NCI-H510A (cell line): ENCODE data around the gene RBFOX2.
"Not testable (repeated sequence)": the region's sequence is repeated elsewhere in the genome, so short reads cannot be mapped to it uniquely, and the experiment has no call there.

ENCODE experiments used
- DNase-seq: peaks from one replicate; lab custom pipeline; 2025; lab: John Stamatoyannopoulos, UW

The RBFOX2 gene

DNA sequence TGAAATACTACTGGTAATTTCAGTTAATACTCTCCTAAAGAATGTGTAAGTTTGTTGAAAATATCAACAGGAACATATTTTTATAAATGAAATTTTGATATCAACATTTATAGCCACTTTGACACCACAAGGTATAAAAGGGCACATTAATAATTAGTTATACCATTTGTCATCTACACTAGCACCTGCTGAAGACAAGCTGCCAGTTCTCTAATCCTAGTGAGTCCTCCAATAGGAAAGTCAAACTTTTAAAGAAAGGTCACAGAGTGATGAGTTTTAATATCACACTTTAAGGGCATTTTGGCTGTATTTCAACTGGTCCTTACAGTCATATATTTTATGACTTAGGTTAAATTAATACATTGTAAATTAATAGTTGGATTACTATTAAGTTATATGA is 258.6 kb downstream of the RBFOX2 start:
- no peak for DNase-seq

- no peak for DNase-seq
Measured at GRCh38 chr22:35766654-35767580, 261.7 kb downstream of the RBFOX2 start.

GRCh38 chr22:35761037-35761436 is 267.6 kb downstream of the RBFOX2 start:
- no peak for DNase-seq

DNA sequence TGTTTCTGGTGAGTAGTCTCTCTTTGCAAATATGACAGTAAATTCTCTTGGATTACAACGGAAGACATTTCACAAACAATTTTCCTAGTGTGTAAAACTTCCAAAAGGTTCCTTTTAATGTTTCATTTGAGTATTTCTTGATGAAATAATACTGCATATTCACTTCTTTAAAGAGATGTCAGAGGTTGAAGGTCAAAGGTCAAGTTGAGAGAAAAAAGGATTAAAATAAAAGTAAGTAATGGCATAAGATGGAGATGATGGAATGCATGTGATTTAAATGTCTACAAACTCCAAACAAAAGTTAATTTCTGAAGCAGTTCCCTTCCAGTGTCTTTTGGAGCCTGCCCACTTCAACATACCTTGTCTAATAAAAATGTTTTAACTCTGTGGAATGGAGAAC is 270.2 kb downstream of the RBFOX2 start:
- no peak for DNase-seq

DNA sequence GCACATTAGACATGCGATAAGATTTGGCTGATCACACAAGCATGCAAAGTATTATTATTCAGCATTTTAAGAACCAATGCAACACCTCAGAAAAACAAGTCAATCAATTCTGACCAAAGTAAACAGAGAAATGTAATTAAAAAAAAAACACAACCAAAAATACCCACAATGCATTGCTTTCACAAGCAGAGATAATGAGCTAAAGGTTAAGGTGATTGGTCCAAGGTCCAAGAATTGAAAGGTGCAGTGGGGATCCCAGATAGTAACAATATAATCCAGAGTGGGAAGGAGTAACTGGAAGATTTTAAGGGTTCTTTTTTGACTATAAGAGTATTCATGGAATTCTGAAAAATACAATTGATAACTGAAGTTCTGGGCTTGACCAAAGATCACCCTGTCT is 271.9 kb downstream of the RBFOX2 start:
- no peak for DNase-seq

- no peak for DNase-seq
Measured at GRCh38 chr22:35754761-35755160, 273.9 kb downstream of the RBFOX2 start.

- no peak for DNase-seq
Measured at GRCh38 chr22:35752863-35753189, 275.8 kb downstream of the RBFOX2 start.

DNA sequence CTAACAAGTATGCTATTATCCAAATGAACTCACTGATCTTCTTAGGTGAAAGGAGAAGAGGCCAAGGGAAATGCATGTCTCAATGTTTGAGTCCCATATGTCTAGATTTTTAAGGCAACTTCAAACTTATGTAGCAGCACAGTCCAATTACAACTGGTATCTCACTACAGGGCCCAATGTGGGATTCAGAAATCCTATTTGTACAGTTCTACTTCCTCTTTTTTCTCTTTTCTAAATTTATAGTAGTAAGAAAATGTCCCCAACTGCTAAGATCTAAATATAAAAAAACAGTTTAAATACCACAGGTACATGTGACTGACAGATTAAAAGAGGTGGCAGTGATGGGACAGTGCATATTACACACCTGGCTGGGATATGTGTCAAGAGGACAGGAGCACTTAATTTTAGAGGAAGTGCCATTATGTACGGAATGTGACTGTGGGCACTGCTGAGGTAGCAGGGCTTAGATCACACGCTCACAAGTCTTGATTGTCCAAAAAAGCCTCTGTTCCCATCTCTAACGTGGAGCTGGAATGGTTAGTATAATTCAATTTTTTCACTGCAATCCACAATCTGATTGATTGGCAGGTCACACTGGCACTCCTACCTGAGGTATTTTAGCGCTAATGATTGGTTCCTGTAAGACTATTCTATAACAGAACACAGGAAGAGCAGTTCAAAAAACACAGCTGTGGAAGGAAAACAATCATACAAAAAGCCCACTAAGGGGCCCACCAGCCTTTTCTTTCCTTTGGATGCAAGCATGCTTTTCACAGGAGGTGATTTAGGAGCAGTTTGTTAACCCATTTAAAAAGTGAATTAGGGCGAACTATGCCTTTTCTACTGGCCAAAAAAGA is 276.4 kb downstream of the RBFOX2 start:
- no peak for DNase-seq

GRCh38 chr22:35749808-35750207 is 278.8 kb downstream of the RBFOX2 start:
- DNase-seq: no peak

- DNase-seq: no peak
Measured at GRCh38 chr22:35746946-35747703, 281.5 kb downstream of the RBFOX2 start.

DNA sequence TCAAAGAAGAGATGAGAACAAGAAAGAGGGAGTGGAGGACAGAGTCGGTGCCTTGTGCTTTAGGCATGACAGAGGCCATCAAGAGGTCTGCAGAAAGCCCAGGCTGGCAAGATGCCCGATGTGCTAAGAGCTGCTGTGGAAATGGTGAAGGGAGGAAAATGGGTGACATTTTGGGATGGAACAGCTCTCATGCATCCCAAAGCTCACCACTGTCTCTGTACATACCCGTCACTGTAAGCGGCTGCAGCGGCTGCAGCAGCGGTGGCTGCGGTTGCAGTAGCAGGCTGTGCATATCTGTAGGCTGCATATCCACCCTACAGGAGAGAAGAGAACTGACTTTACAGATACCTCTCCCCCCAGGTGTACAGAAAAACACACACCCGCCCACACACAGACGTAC is 282.4 kb downstream of the RBFOX2 start:
- no peak for DNase-seq

GRCh38 chr22:35743326-35743860 is 285.2 kb downstream of the RBFOX2 start:
- DNase-seq: no peak

DNA sequence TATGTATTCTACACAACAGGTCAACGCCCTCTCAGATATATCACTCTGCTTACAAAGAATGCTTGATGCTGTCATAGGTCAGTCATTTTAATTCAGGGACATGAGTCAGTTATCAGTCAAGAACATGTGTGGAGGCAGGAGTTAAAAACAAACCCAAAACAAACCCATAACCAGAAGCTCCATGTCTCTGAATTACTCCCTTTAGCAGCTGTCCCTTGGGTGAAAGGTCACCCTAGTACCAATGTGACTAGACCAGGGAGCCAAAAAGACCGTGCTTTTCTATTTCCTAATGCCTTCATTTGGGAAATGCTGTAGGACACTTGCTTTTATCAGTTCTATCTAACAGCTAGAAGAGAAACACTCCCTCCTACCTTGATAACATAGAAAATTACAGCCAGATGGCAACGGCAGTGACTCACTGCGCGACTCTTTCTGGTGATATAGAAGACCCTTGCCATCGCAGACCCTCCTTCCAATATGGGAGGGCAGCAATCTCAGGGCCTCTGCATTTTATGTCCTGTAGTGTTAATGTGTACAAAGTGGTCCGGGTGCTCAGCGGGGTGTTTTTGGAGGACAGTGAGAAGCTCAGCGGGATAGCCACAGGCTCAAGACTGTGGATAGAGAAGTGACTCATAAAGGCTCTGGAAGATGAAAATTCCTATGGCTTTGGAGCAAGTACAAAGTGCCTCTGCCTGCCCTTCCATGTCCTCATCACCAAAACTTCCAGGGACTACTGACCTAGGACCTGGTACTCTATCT is 286.1 kb downstream of the RBFOX2 start:
- no peak for DNase-seq

GRCh38 chr22:35740616-35741015 is 288.0 kb downstream of the RBFOX2 start:
- DNase-seq: no peak

DNA sequence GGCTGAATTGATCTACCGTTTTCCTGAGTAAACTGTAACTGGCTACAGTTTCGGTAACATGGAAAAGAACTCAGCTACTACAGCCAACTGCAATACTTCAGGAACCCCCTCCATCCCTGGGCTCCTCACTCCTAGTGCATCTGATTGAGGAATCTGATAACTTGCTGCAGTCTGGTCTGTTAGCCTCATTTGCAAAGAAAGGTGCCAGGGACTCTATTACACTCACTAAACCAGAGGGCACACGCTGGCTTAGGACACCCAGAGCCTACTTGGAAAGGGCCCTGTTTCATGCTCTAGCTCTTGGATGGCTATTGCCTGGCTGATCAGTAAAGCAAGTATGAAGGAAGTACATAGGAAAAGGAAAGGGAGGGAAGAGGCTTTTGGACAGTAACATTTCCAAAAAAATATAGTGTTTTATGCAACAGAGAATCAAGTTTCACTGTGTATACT is 288.7 kb downstream of the RBFOX2 start:
- DNase-seq: no peak

- no peak for DNase-seq
Measured at GRCh38 chr22:35739076-35739930, 289.3 kb downstream of the RBFOX2 start.

GRCh38 chr22:35737886-35738285 is 290.7 kb downstream of the RBFOX2 start:
- not testable (repeated sequence) for DNase-seq

- DNase-seq: no peak
Measured at GRCh38 chr22:35736701-35737100, 291.9 kb downstream of the RBFOX2 start.

DNA sequence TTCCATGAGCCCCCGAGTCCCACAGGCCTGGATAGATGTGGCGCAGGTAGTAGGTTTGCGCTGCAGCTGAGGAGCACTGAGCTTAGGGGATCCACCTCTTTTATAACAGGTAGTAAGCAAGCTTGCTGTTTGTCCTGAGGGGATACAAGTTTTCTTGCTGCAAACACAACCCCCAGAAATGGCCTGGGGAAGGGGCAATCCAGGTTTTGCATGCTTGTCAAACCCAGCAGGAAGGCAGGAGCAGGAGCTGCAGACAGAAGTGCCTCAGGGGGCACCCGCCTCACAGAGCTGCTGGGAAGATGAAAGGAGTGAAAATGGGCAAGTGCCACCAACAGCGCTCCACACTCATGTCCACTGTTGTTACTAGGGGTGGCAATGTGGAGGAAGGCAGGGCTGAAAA is 292.5 kb downstream of the RBFOX2 start:
- no peak for DNase-seq

DNA sequence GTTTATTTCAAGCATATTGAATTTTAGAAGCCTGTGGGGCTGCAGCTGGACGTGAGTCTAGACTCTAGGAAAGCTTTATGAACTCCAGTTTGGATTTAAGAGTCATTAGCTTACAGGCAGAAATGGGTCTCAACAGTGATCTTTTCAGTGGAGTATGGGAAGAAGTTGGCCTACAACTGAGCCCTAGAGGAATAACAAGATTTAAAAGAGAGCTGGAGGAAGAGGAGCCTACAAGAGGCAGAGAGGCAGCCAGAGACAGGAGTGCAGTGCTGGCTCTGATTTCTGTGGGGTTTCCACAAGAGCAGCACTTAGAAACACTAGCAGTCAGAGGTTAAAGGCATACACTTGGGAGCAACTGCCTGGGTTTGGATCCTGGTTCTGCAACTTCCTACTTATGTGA is 293.1 kb downstream of the RBFOX2 start:
- no peak for DNase-seq

- no peak for DNase-seq
Measured at GRCh38 chr22:35734517-35734827, 294.2 kb downstream of the RBFOX2 start.
